Measurements from ENCODE around the gene PACSIN2. TPM values are rescaled to one million over a fixed set of nuclear protein-coding genes. Genes with fewer than 3 reads are reported as not detected.
A peak's percentile ranks its signal among the peaks of the same experiment; 100 is the strongest.

PACSIN2 gene
- total RNA-seq, 2 donors from 2014 or later, result 78.0 to 87.1 TPM

- DNase-seq (ENCODE audit: low spot score), result no peak
- intact Hi-C loops (cut with DNase I), result no loop called here
These were observed 54.2 kb downstream of the PACSIN2 start for GRCh38 chr22:42960531-42961399.

DNA sequence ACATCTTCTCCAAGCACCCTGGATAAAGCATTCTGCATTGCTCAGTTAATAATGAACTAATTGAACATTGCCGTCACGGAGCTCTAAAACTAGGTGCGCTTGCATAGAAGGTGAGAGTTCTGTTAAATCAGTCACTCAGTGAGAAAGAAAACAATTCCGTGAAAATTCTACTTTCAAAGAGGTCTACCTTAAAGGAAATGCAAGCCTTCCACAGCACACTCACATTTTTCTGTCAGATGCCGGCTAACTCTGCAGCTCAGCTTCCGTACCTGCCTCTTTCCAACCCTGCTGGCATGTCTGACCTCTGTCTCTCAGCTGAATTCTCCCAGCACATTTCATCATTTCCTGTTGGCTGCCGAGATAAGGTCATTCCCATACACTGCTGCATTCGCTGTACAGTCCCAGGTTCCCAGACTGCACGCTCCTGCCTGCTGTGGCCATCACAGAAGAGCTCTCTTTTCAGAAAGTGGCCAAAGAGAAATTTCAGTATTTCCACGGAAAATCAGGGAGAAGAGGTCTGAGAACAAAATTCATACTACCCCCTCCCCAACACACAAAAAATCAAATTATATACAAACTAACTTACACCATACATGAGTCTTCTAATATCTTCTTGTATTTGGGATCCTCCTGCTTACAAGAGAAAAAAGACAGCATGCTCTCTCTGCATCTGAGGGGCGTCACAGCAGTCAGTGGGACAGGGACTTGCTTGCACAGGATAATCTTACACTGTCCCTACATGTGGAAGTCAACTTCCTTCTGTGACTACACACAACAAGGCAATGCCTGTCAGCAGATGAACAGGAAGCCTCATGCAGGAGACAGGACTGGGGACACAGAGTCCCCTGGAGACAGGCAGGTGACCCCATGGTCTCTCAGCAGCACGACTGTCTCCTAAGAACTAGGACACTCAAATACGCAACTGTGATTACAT is 55.1 kb downstream of the PACSIN2 start:
- H3K27ac ChIP-seq, result peak overlapping the region; percentile 68 to 76
- H3K27me3 ChIP-seq (replicated peaks; ENCODE audit: insufficient read depth), result no peaks in the 10 kb centered on the region
- peak; percentile 70 for TF ChIP-seq POLR2AphosphoS5 (IDR thresholded peaks at IDR 0.05)
- no peak for TF ChIP-seq CTCF (IDR thresholded peaks at IDR 0.05)
- no peak for TF ChIP-seq POLR2A (IDR thresholded peaks at IDR 0.05)
- no peaks in the 10 kb centered on the region for H3K9me3 ChIP-seq
- H3K36me3 ChIP-seq, result no peaks in the 10 kb centered on the region
- peak; percentile 61 for DNase-seq (ENCODE audit: low spot score)
- peaks cover 37% of the 10 kb centered on the region for H3K4me1 ChIP-seq (replicated peaks)
- intact Hi-C loops (cut with DNase I), result no loop called here
- 16% methylated on average over 13 of the region's 13 CpGs for WGBS
- H3K4me3 ChIP-seq, result peak overlapping the region in 1 of 2 donors; percentile 1

More at GRCh38 chr22:42960531-42961399, 54.2 kb downstream of the PACSIN2 start:
- peak; percentile 17 for TF ChIP-seq POLR2AphosphoS5 (IDR thresholded peaks at IDR 0.05)
- no peak for TF ChIP-seq CTCF (IDR thresholded peaks at IDR 0.05)
- no peak overlapping the region for H3K4me3 ChIP-seq
- H3K4me1 ChIP-seq (replicated peaks), result peaks cover 37% of the 10 kb centered on the region
- H3K9me3 ChIP-seq, result no peaks in the 10 kb centered on the region
- H3K27me3 ChIP-seq (replicated peaks; ENCODE audit: insufficient read depth), result no peaks in the 10 kb centered on the region
- no peaks in the 10 kb centered on the region for H3K36me3 ChIP-seq
- peak overlapping the region; percentile 68 to 76 for H3K27ac ChIP-seq
- WGBS, result 59% methylated on average over 10 of the region's 10 CpGs

DNA sequence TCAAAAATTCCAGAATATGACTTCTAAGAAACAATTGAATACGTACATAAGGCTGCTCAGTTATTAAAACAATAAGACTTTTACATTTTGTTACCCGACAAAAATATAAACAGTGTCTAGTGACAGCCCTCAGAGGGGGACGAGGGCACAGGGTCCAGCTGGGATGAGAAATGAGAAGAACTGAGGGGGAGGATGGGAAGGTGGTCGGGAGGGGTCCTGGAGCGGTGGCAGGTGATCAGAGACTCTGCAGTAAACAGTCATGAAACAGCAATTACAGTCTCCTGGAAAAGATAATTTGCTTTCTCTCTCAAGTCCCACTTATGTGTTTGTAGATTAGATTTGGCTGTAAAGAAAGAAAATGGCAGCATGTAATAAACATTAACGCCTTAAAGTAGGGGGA is 56.0 kb downstream of the PACSIN2 start:
- intact Hi-C loops (cut with DNase I), result no loop called here
- H3K4me1 ChIP-seq (replicated peaks), result peaks cover 37% of the 10 kb centered on the region
- WGBS, result 45% methylated on average over 6 of the region's 6 CpGs
- H3K27me3 ChIP-seq (replicated peaks; ENCODE audit: insufficient read depth), result no peaks in the 10 kb centered on the region
- no peaks in the 10 kb centered on the region for H3K9me3 ChIP-seq
- H3K36me3 ChIP-seq, result no peaks in the 10 kb centered on the region
- peak overlapping the region in 1 of 2 donors; percentile 1 for H3K4me3 ChIP-seq
- TF ChIP-seq POLR2AphosphoS5 (IDR thresholded peaks at IDR 0.05) (no peak), POLR2A (IDR thresholded peaks at IDR 0.05) (no peak), CTCF (IDR thresholded peaks at IDR 0.05) (no peak)
- no peak for DNase-seq (ENCODE audit: low spot score)
- H3K27ac ChIP-seq, result peak overlapping the region; percentile 68 to 76

DNA sequence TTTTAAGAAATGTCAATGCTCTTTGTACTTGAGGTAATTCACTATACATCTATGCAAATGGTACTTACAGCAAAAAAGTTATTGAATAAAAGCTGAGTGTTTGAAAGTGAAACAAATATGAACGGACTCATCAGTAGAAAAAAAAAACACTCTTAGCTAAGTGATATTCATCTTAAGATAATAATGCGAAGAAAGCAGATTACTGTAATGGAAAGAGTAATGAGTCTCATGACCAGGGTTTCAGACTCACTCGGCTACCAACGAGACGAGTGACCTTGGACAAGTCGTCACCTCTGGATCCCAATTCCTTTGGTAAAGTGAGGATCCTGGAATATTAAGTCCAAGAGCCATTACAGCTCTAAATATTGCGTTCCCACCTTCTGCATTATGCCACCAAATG is 57.0 kb downstream of the PACSIN2 start:
- no peak for TF ChIP-seq POLR2AphosphoS5 (IDR thresholded peaks at IDR 0.05)
- no peak for TF ChIP-seq CTCF (IDR thresholded peaks at IDR 0.05)
- TF ChIP-seq POLR2A (IDR thresholded peaks at IDR 0.05), result no peak
- Histone ChIP-seq H3K4me1 (replicated peaks) (peaks cover 27% of the 10 kb centered on the region), H3K36me3 (no peaks in the 10 kb centered on the region), H3K9me3 (no peaks in the 10 kb centered on the region), H3K4me3 (no peak overlapping the region), H3K27me3 (replicated peaks; ENCODE audit: insufficient read depth) (no peaks in the 10 kb centered on the region), H3K27ac (peak overlapping the region in 1 of 2 donors; percentile 76)
- no peak for DNase-seq (ENCODE audit: low spot score)
- intact Hi-C loops (cut with DNase I), result no loop called here
- 66% methylated on average over 7 of the region's 7 CpGs for WGBS
